Hepatocyte (in vitro differentiated cells): ENCODE measurements around the gene GPR62. TPM values are rescaled to one million over a fixed set of nuclear protein-coding genes. Genes with fewer than 3 reads are reported as not detected.

Experiments
- DNase-seq: peaks from one replicate; pipeline ENCODE4 v3.0.0-alpha.2; 2016; ENCODE audit warnings: low spot score
- H2AFZ ChIP-seq: fragments of 200-600 bp; sonication (generic); 2 replicates; pipeline ENCODE4 v1.6.0; 2016; ENCODE audit warnings: antibody characterized with exemption, mild to moderate bottlenecking
- H3K27ac ChIP-seq: fragments of 200-600 bp; sonication (generic); 2 replicates; pipeline ENCODE4 v1.5.1; 2016; ENCODE audit warnings: mild to moderate bottlenecking
- H3K27me3 ChIP-seq: fragments of 200-600 bp; sonication (generic); 2 replicates; pipeline ENCODE4 v1.6.1; 2016
- H3K36me3 ChIP-seq: fragments of 200-600 bp; sonication (generic); replicated peaks from 2 replicates; pipeline ENCODE4 v1.5.1; 2016; ENCODE audit warnings: low read depth; ENCODE audit not compliant: insufficient read depth
- H3K4me1 ChIP-seq: fragments of 200-600 bp; sonication (generic); 2 replicates; pipeline ENCODE4 v1.5.1; 2016; ENCODE audit warnings: mild to moderate bottlenecking, moderate library complexity; ENCODE audit not compliant: insufficient read depth
- H3K4me2 ChIP-seq: fragments of 200-600 bp; sonication (generic); 2 replicates; pipeline ENCODE4 v1.6.0; 2016
- H3K4me3 ChIP-seq: fragments of 200-600 bp; sonication (generic); 2 replicates; pipeline ENCODE4 v1.5.1; 2016; ENCODE audit warnings: mild to moderate bottlenecking
- H3K79me2 ChIP-seq: fragments of 200-600 bp; sonication (generic); 2 replicates; pipeline ENCODE4 v1.6.0; 2017; ENCODE audit warnings: mild to moderate bottlenecking
- H3K9me2 ChIP-seq: fragments of 200-600 bp; sonication (generic); replicated peaks from 2 replicates; pipeline ENCODE4 v1.6.0; 2017; ENCODE audit warnings: mild to moderate bottlenecking; ENCODE audit not compliant: insufficient read depth
- H3K9me3 ChIP-seq: fragments of 200-600 bp; sonication (generic); 2 replicates; pipeline ENCODE4 v1.5.1; 2016; ENCODE audit warnings: low read depth, mild to moderate bottlenecking
- H4K20me1 ChIP-seq: fragments of 200-600 bp; sonication (generic); 2 replicates; pipeline ENCODE4 v1.6.0; 2016; ENCODE audit warnings: mild to moderate bottlenecking; ENCODE audit not compliant: insufficient read depth, poor library complexity, severe bottlenecking
- CTCF ChIP-seq: fragments of 200-600 bp; sonication (generic); IDR thresholded peaks from 2 replicates; pipeline ENCODE4 v1.5.1; 2016; ENCODE audit warnings: antibody characterized with exemption, mild to moderate bottlenecking; ENCODE audit not compliant: poor library complexity
- EZH2 ChIP-seq: fragments of 200-600 bp; sonication (generic); IDR thresholded peaks from 2 replicates; pipeline ENCODE4 v1.6.1; 2016; ENCODE audit warnings: antibody characterized with exemption, mild to moderate bottlenecking, borderline replicate concordance
- EZH2phosphoT487 ChIP-seq: fragments of 200-600 bp; sonication (generic); IDR thresholded peaks from one replicate; pipeline ENCODE4 v1.6.1; 2018; ENCODE audit warnings: antibody characterized with exemption, mild to moderate bottlenecking, low read depth, moderate library complexity; ENCODE audit not compliant: unreplicated experiment, severe bottlenecking
- WGBS: methylation state at CpG from one replicate; pipeline ENCODE4 v1.1.6; 2016; ENCODE audit warnings: low lambda C conversion rate; ENCODE audit errors: missing lambda C conversion rate; 5-methylcytosine and 5-hydroxymethylcytosine counted together
- polyA plus RNA-seq: library from polyadenylated mRNA; unstranded; fragments of >200 nt; fragmentation: Nextera tagmentation; extraction: Ambion mirVana; gene quantifications from 2 replicates; pipeline ENCODE4 v1.2.1, GENCODE V29; 2016
- total RNA-seq: library from RNA; depleted of rRNA; stranded (reverse); fragments of >200 nt; gene quantifications from 2 replicates; pipeline ENCODE4 v1.2.3, GENCODE V29; 2014

GPR62 gene
- total and polyA plus RNA-seq, 2 experiments from 2014 or later: 0.08 TPM; not detected in 1

- H3K27ac ChIP-seq: no peak overlapping the region
- H4K20me1 ChIP-seq: no peaks in the 10 kb centered on the region
- TF ChIP-seq EZH2phosphoT487 (no peak), CTCF (no peak), EZH2 (no peak)
- DNase-seq: no peak
- no peak overlapping the region for H2AFZ ChIP-seq
- H3K4me2 ChIP-seq: no peak overlapping the region
- H3K36me3 ChIP-seq: no peaks in the 10 kb centered on the region
- peaks cover 17% of the 10 kb centered on the region for H3K4me1 ChIP-seq
- no peaks in the 10 kb centered on the region for H3K9me3 ChIP-seq
- 62% methylated on average over 9 of the region's 9 CpGs for WGBS
- H3K9me2 ChIP-seq: no peaks in the 10 kb centered on the region
- H3K27me3 ChIP-seq: no peaks in the 10 kb centered on the region
- H3K4me3 ChIP-seq: no peak overlapping the region
- peaks cover 29% of the 10 kb centered on the region for H3K79me2 ChIP-seq
These were observed 6.7 kb downstream of the GPR62 start for GRCh38 chr3:51961602-51962569.

DNA sequence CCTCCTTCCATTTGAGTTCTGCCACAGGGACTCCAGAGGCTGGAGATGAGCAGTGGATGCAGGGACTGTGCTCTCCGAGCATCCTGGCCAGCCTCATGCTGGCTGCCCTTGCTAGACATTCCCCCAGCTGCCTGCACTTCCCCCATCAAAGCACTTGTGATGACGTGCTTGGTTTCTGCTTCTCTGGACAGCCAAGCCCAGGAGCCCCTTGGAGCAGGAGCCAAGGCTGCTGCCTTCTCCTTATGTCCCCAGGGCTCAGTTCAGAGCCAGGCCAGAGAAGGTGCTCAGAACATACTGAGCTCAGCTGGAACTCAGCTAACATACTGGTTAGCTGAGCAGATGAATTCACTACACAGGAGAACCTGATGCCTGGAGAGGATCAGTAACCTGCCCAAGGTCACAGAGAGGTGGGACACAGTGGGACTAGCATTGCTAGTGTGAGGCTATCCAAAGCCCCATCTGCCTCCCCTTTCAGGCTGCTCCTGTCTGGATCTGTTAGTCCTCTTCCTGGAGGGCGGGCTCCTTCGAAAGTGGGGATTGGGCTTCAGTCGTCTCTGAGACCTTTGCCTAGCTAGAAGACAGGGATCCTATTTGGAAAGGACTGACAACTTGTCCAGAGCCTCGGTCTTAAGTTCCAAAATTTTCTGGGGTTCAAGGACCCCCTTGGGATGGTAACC lies 7.8 kb downstream of the GPR62 start:
- Histone ChIP-seq H3K27ac (no peak overlapping the region), H4K20me1 (no peaks in the 10 kb centered on the region), H3K27me3 (no peaks in the 10 kb centered on the region), H3K79me2 (peaks cover 31% of the 10 kb centered on the region), H3K9me3 (no peaks in the 10 kb centered on the region), H3K4me1 (peaks cover 18% of the 10 kb centered on the region), H3K9me2 (no peaks in the 10 kb centered on the region), H3K4me3 (no peak overlapping the region), H3K36me3 (no peaks in the 10 kb centered on the region), H3K4me2 (no peak overlapping the region), H2AFZ (no peak overlapping the region)
- 80% methylated on average over 6 of the region's 6 CpGs for WGBS
- DNase-seq: no peak
- TF ChIP-seq EZH2phosphoT487 (no peak), CTCF (no peak), EZH2 (no peak)

DNA sequence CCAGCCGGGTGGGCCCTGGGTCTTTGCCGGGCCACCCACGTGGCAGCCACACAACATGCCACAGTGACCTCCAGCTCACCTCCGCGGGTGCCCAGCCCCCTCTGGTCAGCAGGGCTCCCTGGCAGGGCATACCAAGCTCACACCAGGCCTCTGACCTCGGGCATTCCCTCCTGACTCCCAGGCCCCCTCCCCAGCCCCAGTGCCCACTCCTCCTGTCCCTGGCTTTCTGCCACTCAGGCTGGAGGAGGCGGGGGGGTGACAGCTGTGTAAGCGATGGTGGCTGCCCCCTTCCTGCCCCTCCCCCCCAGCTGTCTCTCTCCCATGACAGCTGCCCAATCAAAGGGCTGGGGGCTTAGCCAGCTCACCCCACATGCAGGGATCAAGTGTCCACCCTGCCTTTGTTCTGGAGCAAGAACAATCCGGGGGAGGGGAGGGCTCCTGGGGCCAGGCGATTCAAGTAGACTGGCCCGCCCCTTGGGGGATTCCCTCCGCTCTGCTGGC lies 8.8 kb downstream of the GPR62 start:
- Histone ChIP-seq H3K9me2 (no peaks in the 10 kb centered on the region), H3K79me2 (peaks cover 31% of the 10 kb centered on the region), H3K4me1 (peaks cover 28% of the 10 kb centered on the region), H3K4me3 (no peak overlapping the region), H3K36me3 (no peaks in the 10 kb centered on the region), H2AFZ (no peak overlapping the region), H4K20me1 (no peaks in the 10 kb centered on the region), H3K9me3 (no peaks in the 10 kb centered on the region), H3K27ac (no peak overlapping the region), H3K27me3 (no peaks in the 10 kb centered on the region), H3K4me2 (no peak overlapping the region)
- TF ChIP-seq EZH2phosphoT487: no peak
- TF ChIP-seq EZH2: no peak
- TF ChIP-seq CTCF: no peak
- no peak for DNase-seq
- 81% methylated on average over 8 of the region's 12 CpGs for WGBS
